WTC11 (cell line): Measurements from ENCODE around the gene TPST2. TPM values are rescaled to one million over a fixed set of nuclear protein-coding genes. Genes with fewer than 3 reads are reported as not detected.

Source experiments
- ATAC-seq: fragments of 200-7000 bp; cut with Tn5 transposase; 2 replicates; pipeline ENCODE4 v1.10.0; 2021; ENCODE audit warnings: mild to moderate bottlenecking, moderate library complexity
- CTCF ChIA-PET: fragments of 300-600 bp; sonication (Branson Sonifier 250); formaldehyde crosslinking; loops from one replicate; lab custom pipeline; 2021; ENCODE audit warnings: antibody characterized with exemption; lab: Charles Lee
- POLR2A ChIA-PET: fragments of 350-600 bp; sonication (Branson Sonifier 250); formaldehyde crosslinking; loops from one replicate; lab custom pipeline; 2021; ENCODE audit warnings: antibody characterized with exemption; lab: Charles Lee
- DNase-seq: peaks from one replicate; pipeline ENCODE4 v3.0.0; 2021; ENCODE audit warnings: low spot score
- H3K27ac Mint-ChIP-seq: 2 replicates; pipeline ENCODE4 v1.8.0; 2021; ENCODE audit warnings: mixed read lengths
- H3K27me3 Mint-ChIP-seq: 2 replicates; pipeline ENCODE4 v1.8.0; 2021; ENCODE audit warnings: low read depth, mild to moderate bottlenecking, moderate library complexity, mixed read lengths
- H3K36me3 Mint-ChIP-seq: 2 replicates; pipeline ENCODE4 v1.8.0; 2021; ENCODE audit warnings: mixed read lengths
- H3K4me1 Mint-ChIP-seq: 2 replicates; pipeline ENCODE4 v1.8.0; 2022; ENCODE audit warnings: mixed read lengths
- H3K4me3 Mint-ChIP-seq: 2 replicates; pipeline ENCODE4 v1.8.0; 2021; ENCODE audit warnings: mild to moderate bottlenecking, moderate library complexity, mixed read lengths
- H3K9me3 Mint-ChIP-seq: 2 replicates; pipeline ENCODE4 v1.8.0; 2021; ENCODE audit warnings: mixed read lengths
- AFF4 ChIP-seq: sonication (generic); formaldehyde crosslinking; IDR thresholded peaks from 2 replicates; pipeline ENCODE4 v1.8.1; 2023; ENCODE audit warnings: mild to moderate bottlenecking, missing genetic modification reagents, borderline replicate concordance
- E2F1 ChIP-seq: sonication (generic); formaldehyde crosslinking; IDR thresholded peaks from 2 replicates; pipeline ENCODE4 v1.8.0; 2022; ENCODE audit warnings: mild to moderate bottlenecking, missing genetic modification reagents
- EMX1 ChIP-seq: fragments of 250-450 bp; sonication (Bioruptor Pico); IDR thresholded peaks from 2 replicates; pipeline ENCODE4 v1.8.0; 2021; ENCODE audit warnings: mild to moderate bottlenecking
- FOXJ3 ChIP-seq: sonication (generic); formaldehyde crosslinking; IDR thresholded peaks from 2 replicates; pipeline ENCODE4 v1.9.0; 2021; ENCODE audit warnings: missing genetic modification reagents, mild to moderate bottlenecking, borderline replicate concordance
- HMGA2 ChIP-seq: fragments of 250-450 bp; sonication (Bioruptor Pico); IDR thresholded peaks from 2 replicates; pipeline ENCODE4 v1.4.0; 2021; ENCODE audit warnings: mild to moderate bottlenecking, moderate library complexity
- JUN ChIP-seq: sonication (generic); formaldehyde crosslinking; IDR thresholded peaks from 2 replicates; pipeline ENCODE4 v1.8.0; 2023; ENCODE audit warnings: mild to moderate bottlenecking, missing genetic modification reagents
- NFYB ChIP-seq: sonication (generic); formaldehyde crosslinking; conservative IDR thresholded peaks from 2 replicates; pipeline ENCODE4 v1.8.0; 2022; ENCODE audit warnings: low read depth, missing genetic modification reagents
- SMAD3 ChIP-seq: sonication (generic); formaldehyde crosslinking; IDR thresholded peaks from 2 replicates; pipeline ENCODE4 v1.8.0; 2022; ENCODE audit warnings: missing genetic modification reagents, mild to moderate bottlenecking, borderline replicate concordance
- SMAD4 ChIP-seq: sonication (generic); formaldehyde crosslinking; IDR thresholded peaks from 2 replicates; pipeline ENCODE4 v1.8.0; 2022; ENCODE audit warnings: mild to moderate bottlenecking, missing genetic modification reagents
- ZNF121 ChIP-seq: sonication (generic); formaldehyde crosslinking; IDR thresholded peaks from 2 replicates; pipeline ENCODE4 v1.8.0; 2023; ENCODE audit warnings: missing genetic modification reagents
- ZNF263 ChIP-seq: sonication (generic); formaldehyde crosslinking; IDR thresholded peaks from 2 replicates; pipeline ENCODE4 v1.8.1; 2022; ENCODE audit warnings: low read depth, mild to moderate bottlenecking, moderate library complexity, missing genetic modification reagents
- ZNF416 ChIP-seq: fragments of 250-450 bp; sonication (Bioruptor Pico); IDR thresholded peaks from 2 replicates; pipeline ENCODE4 v1.9.0; 2021; ENCODE audit warnings: mild to moderate bottlenecking, inconsistent platforms
- ZNF532 ChIP-seq: fragments of 250-450 bp; sonication (Bioruptor Pico); IDR thresholded peaks from 2 replicates; pipeline ENCODE4 v1.9.0; 2021; ENCODE audit warnings: mild to moderate bottlenecking, borderline replicate concordance
- ZSCAN18 ChIP-seq: fragments of 250-450 bp; sonication (Bioruptor Pico); IDR thresholded peaks from 2 replicates; pipeline ENCODE4 v2.1.2; 2022; ENCODE audit warnings: mild to moderate bottlenecking, moderate library complexity
- total RNA-seq: library from RNA; stranded (reverse); gene quantifications from 3 replicates; pipeline ENCODE4 v1.2.3, GENCODE V29; 2021
- TF ChIP-seq, protein P1 (sequence below): sonication (generic); formaldehyde crosslinking; IDR thresholded peaks from 2 replicates; pipeline ENCODE4 v1.8.0; 2022; ENCODE audit warnings: mild to moderate bottlenecking, missing genetic modification reagents
- TF ChIP-seq, protein P2 (sequence below): fragments of 200-600 bp; IDR thresholded peaks from 2 replicates; pipeline ENCODE4 v1.8.0; 2022; ENCODE audit warnings: antibody characterized with exemption
- TF ChIP-seq, protein P3 (sequence below): sonication (generic); formaldehyde crosslinking; IDR thresholded peaks from 2 replicates; pipeline ENCODE4 v1.8.1; 2022; ENCODE audit warnings: low read depth, missing genetic modification reagents, borderline replicate concordance
- TF ChIP-seq, protein P4 (sequence below): fragments of 250-450 bp; sonication (Bioruptor Pico); IDR thresholded peaks from 2 replicates; pipeline ENCODE4 v1.9.0; 2021; ENCODE audit warnings: moderate library complexity, mild to moderate bottlenecking, inconsistent platforms, borderline replicate concordance

Gene TPST2
- total RNA-seq, 1 experiment from 2014 or later, result 84.2 TPM

GRCh38 chr22:26512149-26512793, 77.7 kb downstream of the TPST2 start, which contains the start of gene TFIP11 (continued):
- TF ChIP-seq, protein P1, sequence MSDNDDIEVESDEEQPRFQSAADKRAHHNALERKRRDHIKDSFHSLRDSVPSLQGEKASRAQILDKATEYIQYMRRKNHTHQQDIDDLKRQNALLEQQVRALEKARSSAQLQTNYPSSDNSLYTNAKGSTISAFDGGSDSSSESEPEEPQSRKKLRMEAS (CRISPR knock-in tag), result peak; percentile 89

DNA sequence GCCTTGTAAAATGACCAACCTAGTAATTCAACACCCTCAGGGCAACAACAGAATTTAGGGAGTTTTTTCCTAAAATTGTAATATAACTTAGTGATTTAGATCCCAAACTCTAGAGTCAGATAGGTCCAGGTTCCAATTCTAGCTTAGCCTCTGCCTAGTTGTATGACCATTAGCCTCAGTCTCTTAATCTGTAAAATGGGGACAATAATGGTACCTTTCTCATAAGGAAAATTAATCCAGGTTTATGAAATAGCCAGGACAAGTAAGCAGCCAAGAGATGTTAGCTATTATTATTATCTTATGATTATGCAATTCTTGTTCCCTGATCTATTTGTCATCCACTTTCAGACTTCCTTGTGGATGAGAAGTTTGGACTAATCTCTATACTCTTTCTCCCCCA, 81.8 kb downstream of the TPST2 start:
- H3K36me3 Mint-ChIP-seq, result peaks cover 60% of the 10 kb centered on the region
- no peak for ATAC-seq
- ChIA-PET CTCF (no interaction called here), POLR2A (interaction anchor here (0.6 kb wide), 1 partner anchor 549 kb away, joined by 6 read pairs; no protein-coding TSS in a partner anchor)
- H3K27ac Mint-ChIP-seq, result no peak overlapping the region
- H3K4me1 Mint-ChIP-seq, result peaks cover 22% of the 10 kb centered on the region
- no peaks in the 10 kb centered on the region for H3K27me3 Mint-ChIP-seq
- no peak overlapping the region for H3K4me3 Mint-ChIP-seq
- DNase-seq, result no peak
- H3K9me3 Mint-ChIP-seq, result no peaks in the 10 kb centered on the region
- TF ChIP-seq SMAD3 (no peak), SMAD4 (CRISPR knock-in tag) (no peak), E2F1 (CRISPR knock-in tag) (no peak), HMGA2 (CRISPR knock-in tag) (no peak), ZNF532 (CRISPR knock-in tag) (no peak), EMX1 (CRISPR knock-in tag) (no peak), AFF4 (CRISPR knock-in tag) (no peak), JUN (CRISPR knock-in tag) (no peak), ZSCAN18 (no peak), NFYB (CRISPR knock-in tag) (no peak), ZNF263 (CRISPR knock-in tag) (no peak), ZNF121 (CRISPR knock-in tag) (no peak), FOXJ3 (CRISPR knock-in tag) (no peak), ZNF416 (no peak)
- TF ChIP-seq, protein P2, sequence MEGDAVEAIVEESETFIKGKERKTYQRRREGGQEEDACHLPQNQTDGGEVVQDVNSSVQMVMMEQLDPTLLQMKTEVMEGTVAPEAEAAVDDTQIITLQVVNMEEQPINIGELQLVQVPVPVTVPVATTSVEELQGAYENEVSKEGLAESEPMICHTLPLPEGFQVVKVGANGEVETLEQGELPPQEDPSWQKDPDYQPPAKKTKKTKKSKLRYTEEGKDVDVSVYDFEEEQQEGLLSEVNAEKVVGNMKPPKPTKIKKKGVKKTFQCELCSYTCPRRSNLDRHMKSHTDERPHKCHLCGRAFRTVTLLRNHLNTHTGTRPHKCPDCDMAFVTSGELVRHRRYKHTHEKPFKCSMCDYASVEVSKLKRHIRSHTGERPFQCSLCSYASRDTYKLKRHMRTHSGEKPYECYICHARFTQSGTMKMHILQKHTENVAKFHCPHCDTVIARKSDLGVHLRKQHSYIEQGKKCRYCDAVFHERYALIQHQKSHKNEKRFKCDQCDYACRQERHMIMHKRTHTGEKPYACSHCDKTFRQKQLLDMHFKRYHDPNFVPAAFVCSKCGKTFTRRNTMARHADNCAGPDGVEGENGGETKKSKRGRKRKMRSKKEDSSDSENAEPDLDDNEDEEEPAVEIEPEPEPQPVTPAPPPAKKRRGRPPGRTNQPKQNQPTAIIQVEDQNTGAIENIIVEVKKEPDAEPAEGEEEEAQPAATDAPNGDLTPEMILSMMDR, result no peak
- TF ChIP-seq, protein P3, sequence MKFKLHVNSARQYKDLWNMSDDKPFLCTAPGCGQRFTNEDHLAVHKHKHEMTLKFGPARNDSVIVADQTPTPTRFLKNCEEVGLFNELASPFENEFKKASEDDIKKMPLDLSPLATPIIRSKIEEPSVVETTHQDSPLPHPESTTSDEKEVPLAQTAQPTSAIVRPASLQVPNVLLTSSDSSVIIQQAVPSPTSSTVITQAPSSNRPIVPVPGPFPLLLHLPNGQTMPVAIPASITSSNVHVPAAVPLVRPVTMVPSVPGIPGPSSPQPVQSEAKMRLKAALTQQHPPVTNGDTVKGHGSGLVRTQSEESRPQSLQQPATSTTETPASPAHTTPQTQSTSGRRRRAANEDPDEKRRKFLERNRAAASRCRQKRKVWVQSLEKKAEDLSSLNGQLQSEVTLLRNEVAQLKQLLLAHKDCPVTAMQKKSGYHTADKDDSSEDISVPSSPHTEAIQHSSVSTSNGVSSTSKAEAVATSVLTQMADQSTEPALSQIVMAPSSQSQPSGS (CRISPR knock-in tag), result no peak
- TF ChIP-seq, protein P4, sequence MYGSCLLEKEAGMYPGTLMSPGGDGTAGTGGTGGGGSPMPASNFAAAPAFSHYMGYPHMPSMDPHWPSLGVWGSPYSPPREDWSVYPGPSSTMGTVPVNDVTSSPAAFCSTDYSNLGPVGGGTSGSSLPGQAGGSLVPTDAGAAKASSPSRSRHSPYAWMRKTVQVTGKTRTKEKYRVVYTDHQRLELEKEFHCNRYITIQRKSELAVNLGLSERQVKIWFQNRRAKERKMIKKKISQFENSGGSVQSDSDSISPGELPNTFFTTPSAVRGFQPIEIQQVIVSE, result no peak
